ENCODE data around the gene FBXL3.
"Not testable (repeated sequence)": the region's sequence is repeated elsewhere in the genome, so short reads cannot be mapped to it uniquely, and the experiment has no call there.

Gene FBXL3

DNA sequence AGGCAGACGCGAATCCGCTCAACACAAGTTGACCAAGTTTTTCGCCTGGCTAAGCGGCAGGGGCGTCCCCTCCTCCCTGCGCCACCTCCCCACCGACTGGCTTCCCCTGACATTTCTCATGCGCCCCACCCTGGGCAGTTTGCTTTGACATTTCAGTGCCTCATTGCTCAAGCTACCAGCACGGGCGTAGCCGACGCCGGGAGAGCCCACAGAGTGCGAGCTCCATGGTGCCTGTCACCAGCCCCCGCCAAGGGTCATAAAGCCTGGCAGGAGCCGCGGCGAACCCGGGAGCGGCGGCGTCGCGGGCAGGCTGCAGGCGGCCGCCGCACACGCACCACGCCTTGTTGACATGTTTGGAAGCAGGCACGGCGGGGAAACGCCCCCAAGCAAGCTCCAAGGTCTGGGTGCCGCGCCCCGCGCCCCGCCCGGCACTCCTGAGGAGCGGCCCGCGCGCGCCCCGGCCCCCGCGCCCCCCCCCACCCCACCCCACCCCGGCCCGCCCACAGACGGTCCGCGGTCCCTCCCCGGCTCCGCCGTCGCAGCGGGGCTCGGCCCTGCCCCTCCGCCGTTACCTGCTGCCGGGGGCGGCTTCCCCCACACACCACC is 601 bp downstream of the FBXL3 start:
- peak; percentile 70 for DNase-seq

DNA sequence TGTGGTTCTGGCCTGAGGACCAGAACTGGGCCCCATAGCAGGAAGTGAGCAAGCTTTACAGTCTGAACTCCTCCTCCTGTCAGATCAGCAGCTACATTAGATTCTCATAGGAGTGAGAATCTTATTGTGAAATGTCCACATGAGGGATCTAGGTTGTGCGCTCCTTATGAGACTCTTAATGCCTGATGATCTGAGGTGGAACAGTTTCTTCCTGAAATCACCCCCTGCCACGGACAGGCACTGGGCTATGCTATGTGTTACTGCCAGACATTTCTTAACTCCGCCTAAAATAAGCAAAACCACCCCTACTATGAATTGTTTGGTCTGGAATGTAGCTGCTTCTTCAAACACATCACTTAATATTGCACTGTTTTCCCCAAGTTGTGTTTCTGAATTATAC is 4.6 kb downstream of the FBXL3 start:
- no peak for DNase-seq

DNA sequence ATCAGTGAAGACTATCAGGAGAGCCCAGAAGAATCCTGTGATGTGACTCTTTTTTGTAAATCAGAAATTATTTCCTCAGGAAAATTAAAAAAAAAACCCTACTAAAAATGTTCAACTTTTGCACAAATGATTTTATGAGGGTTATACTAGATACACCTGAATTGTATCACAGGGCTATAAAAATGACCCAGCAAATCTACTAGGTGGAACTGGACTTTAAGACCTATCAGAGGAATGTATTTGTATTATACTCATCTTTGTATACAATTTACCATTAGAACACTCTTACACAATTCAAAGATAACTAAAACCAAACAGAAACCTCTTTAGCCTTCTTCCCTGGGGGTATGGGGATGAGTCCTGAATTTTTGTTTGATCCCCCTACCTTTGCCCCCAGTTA is 7.2 kb downstream of the FBXL3 start:
- no peak for DNase-seq

DNA sequence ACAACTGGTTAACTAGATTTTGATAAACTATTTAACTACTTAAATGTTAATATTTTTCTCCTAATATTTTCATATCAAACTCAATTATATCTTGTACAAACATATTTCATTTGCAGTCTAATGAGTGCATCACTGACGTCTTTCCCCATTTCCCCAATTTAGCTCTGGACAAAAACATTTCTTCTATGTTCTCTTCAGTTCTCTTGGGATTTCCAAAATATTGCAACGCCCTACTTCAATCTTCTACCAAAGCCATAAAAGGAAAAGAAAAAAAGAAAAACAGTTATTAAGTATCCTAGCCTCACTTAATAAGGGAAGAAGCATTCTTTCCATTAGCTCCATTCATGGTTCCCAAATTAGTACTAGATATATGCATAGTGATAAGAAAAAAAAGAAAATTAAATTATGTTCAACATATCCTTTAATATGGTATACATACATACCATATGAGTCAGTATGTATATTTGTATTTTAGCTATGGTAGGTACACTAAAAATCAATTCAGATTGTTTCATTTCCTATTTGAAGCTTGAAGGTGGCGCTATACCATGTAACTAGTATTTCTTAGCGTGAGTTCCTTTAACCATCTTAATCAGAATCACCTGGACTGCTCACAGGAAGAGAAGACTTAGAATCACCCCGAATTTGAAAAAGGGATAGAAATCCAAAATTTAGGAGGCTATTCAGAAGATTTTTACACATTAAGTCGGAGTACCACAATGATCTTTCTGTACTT is 9.9 kb downstream of the FBXL3 start:
- no peak for DNase-seq

DNA sequence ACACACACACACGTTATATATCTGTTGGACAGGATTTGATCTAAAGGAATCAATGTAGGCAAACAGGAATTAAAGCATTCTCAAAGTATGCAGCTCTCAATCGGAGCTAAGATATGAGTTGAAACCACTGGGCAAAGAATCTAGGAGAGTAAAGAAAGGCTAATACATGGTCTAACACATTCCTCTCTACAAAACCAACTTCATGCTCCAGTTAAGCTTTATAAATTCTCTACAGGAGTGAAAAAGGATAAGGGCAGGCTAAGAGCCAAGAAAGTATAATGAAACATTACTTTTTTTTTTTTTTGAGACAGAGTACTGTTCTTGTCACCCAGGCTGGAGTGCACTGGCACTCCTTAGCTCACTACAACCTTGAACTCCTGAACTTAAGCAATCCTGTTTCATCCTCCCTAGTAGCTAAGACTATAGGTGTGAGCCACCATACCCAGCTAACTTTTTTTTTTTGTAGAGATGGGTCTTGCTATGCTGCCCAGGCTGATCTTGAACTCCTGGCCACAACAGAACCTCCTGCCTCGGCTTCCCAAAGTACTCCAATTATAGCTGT is 10.6 kb downstream of the FBXL3 start:
- DNase-seq: no peak

DNA sequence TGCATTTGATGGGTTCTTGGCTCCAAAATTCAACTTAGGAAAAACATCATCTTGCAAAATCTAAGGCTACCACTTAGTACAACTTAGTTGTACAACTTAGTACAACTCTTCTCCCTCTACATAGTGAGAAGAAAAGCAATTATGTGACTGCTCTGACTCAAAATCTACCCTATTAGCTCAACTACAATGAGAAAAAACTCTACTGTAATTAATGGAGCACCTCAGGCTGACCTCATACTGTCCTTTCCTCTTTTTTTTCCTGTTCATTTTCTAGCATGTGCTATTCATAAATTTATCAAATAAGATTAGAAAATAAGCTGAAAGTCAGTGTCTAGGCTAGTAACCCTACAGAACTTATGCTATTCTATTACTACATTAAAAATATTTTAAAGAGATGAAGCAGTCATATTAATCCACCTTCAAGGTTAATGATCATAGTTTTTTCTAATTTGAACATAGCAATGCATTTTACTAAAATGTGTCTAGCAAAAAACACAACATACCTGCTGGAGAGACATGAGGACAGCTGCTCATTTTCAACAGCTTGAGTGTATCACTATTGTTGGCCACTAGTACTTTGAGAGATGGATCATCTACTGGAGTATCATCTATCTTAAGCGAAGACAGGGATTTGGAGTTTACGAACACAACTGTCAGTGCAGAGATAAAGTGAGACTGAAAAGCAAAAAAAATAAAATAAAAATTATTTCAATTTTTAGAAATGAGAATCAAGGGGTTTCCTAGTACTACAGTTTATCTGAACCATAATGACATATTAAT is 11.9 kb downstream of the FBXL3 start:
- no peak for DNase-seq

DNA sequence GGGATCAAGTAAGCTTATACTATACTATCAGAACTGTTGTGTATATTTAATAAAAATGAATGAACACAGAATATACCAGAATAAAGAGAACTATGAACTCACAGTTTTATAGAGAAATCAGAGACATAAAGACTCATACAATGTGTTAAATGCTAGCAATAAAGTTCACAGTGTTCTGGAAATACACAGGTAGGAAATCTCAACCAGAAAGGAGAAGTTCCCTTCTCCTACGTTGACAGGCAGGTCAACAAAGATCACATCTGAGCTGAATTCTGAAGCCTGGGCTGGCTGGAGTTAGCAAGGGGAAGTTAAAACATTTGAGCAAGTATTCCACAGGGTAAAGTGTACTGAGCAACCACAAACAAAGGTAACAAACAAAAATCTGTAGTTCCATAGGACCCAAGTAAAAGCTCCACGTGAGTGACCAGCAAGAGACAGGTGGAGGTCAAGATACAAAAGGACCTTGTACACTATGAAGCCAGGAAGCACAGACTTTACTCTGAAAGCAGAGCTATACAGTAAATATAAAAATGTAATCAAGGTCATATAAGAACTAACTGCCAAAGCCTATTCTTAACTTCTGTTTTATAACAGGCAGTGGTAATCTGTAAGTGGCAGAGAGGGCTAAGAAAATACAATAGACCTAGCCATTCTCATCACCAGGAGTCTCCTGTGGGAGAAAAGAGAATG is 13.0 kb downstream of the FBXL3 start:
- DNase-seq: no peak

DNA sequence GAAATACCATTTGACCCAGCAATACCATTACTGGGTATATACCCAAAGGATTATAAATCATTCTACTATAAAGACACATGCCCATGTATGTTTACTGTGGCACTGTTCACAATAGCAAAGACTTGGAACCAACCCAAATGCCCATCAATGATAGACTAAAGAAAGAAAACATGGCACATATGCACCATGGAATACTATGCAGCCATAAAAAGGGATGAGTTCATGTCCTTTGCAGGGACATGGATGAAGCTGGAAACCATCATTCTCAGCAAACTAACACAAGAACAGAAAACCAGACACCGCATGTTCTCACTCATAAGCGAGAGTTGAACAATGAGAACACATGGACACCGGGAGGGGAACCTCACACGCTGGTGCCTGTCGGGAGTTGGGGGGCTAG is 17.2 kb downstream of the FBXL3 start:
- DNase-seq: not testable (repeated sequence)

DNA sequence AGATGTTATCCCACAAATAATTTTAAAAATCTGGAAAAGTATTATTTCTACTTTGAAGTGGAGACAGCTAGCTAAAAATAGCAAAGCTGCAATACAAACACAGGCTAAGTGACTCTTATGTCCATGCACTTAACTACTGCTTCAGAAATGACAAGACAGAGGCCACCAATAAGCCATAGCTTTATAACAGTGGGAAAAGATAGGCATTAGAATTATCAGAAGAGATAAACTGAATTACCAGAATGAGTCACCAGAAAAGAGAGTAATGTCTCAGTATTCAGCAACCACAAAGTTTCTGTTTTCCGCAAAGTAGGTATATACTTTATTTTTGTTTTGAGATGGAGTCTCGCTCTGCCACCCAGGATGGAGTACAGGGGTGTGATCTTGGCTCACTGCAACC is 17.9 kb downstream of the FBXL3 start:
- no peak for DNase-seq

DNA sequence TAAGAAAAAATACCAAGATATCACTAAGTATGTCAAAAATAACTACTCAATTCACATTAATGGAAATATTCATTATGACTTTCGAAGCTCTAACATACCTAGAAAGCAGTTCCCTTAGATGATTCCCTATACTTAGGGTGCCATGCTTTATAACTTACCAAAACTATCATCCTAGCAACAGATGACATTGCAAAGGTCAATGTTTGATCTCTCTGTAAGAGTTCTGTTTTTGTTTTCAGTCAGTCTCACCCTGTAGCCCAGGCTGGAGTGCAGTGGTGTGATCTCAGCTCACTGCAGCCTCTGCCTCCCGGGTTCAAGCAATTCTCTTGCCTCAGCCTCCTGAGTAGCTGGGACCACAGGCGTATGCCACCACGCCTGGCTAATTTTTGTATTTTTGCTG is 18.6 kb downstream of the FBXL3 start:
- DNase-seq: not testable (repeated sequence)

DNA sequence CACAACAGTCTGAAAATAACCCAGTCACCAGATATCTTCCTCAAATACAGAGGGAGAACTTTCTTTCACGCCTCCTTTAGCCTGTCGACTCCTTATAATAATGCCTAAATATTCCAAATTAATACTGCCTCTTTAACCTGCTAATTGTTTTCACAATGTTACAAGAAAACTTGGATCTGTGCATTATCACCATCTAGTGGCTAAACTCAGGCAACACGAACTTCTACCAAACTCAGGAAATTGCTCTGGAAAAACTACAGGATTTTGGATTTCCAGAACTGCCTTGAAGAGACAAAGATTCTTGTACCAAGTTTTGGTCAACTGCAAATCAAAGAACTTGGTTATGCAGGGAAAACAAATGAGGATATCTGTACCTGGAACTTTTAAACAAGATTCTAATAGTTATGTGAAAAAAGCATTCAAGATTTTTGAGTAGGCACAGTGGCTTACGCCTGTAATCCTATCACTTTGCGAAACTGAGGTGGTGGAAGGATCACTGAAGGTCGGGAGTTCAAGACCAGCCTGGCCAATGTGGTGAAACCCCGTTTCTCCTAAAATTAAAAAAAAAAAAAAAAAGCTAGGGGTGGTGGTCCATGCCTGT is 24.3 kb downstream of the FBXL3 start:
- DNase-seq: no peak

DNA sequence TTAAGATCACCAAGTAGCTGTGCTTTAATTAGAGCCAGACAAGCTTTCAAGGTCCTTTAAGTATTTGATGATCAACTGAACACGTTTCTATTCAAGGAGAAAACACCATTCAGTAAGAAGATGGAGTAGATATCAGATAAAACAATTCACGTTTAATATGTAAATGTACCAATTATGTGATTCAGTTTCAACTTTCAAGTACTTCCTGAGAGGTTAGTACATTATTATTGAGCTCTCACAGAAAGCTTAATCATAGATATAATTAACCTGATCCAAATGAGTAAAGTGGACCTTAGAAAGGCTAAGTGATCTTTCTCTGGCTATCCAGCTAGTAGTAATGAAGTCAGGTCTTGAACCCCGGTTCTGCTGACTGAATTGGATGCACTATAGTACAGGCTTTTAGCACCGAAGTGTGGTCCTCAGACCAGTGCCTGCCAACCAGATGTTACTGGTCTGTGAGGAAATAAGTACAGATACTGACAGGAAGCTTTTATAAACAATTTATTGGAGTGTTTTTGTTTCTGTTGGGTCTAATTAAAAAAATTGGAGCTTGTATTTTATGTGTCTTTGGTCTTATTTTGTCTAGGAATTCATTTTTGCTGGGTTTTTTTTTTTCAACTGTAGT is 24.9 kb downstream of the FBXL3 start:
- DNase-seq: no peak

DNA sequence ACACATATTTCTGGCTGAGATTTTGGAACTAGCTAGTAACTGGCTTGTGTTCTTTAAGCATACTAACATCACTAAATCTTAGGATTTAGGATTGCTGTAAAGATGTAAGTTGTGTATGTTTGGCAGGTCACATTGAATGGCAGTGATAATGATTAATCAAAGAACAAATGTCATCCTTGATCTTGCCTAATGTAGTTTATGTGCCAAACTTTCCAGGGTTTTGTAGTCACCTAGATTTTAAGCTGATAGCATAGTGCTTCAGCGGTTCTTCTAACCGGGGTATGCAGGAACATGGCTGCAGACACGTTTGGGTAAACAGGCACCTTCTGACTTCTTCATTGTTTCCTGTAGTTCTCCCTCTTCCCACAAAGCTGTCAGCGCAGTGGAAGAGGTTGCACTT is 25.4 kb downstream of the FBXL3 start:
- DNase-seq: no peak

DNA sequence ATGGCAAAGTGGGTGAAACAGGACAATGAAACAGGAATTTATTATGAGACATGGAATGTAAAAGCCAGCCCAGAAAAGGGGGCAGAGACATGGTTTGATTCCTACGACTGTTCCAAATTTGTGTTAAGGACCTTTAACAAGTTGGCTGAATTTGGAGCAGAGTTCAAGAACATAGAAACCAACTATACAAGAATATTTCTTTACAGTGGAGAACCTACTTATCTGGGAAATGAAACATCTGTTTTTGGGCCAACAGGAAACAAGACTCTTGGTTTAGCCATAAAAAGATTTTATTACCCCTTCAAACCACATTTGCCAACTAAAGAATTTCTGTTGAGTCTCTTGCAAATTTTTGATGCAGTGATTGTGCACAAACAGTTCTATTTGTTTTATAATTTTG is 26.5 kb downstream of the FBXL3 start:
- DNase-seq: no peak

DNA sequence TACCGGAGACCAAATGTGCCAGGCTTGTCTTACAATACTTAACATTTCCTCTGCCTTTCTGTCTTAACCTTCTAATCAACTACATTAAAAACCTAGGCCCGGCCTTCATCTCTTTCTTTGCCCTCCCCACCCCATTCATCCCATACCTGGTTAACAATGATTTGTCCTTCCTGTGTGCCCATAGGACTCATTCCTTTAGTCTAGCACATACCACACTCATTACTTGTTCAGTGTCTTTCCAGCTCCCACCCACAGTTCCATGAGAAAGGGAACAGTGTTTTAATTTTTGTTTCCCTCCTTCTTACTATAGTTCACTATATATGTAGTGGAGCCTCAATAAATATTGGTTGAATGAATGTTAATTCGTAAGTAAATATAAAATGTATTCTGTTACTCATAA is 32.7 kb downstream of the FBXL3 start:
- no peak for DNase-seq

DNA sequence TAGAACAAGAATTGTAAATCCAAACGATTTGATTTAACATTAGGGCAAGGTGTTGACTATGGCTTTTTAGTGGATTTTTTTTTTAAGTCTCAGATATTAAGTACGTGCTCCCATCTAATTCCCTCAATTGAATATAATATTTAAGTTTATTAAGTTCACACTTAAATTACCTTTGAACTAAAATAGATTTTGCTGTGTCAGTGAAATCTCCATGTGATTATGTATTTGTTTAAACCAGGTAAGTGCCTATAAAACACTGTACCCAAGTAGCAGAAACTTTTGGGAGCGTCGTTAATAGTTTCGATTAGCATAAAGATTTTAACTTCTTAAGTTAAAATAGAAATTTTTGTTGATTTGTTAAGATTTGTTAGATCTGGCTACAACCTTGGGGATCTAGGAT is 33.5 kb downstream of the FBXL3 start:
- DNase-seq: no peak

DNA sequence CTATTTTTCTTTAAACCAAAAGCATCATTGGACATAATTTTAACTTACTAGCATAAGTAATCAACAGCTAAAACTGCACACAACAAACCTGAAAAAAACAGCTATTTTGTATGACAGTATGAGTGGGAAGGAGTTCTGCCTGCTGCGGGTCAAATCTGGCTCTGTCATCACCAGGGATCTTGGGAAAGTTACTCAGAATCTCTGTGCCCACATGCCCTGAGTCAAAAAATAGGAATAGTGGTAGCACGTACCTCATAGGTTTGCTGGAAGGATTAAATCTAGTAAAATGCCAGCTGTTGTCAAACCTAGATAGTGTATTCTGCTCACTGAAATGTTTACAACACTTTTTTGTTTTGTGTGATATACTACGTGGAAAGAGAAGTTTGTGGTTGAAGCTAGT is 33.9 kb downstream of the FBXL3 start:
- no peak for DNase-seq

DNA sequence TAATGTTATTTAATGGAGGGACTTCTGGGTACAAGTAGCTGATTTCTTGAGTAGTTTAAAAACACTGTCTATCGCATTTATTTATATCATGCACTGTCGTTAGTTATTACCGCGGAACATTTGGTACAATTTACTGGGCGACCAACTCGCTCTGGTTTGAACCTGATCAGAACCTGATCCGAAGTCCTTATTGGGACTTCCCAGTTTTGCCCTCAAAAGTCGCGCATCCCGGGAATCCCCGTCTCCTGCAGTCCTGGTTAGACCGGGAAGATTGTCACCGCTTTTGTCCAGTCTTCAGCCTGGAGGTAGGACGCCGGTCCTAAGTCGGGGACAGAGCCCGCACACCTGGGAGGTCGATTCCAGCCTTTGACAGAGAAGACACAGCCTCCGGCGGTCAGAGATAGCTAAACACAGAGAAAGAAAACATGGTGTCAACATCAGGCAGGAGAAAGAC is 34.4 kb downstream of the FBXL3 start:
- DNase-seq: no peak

DNA sequence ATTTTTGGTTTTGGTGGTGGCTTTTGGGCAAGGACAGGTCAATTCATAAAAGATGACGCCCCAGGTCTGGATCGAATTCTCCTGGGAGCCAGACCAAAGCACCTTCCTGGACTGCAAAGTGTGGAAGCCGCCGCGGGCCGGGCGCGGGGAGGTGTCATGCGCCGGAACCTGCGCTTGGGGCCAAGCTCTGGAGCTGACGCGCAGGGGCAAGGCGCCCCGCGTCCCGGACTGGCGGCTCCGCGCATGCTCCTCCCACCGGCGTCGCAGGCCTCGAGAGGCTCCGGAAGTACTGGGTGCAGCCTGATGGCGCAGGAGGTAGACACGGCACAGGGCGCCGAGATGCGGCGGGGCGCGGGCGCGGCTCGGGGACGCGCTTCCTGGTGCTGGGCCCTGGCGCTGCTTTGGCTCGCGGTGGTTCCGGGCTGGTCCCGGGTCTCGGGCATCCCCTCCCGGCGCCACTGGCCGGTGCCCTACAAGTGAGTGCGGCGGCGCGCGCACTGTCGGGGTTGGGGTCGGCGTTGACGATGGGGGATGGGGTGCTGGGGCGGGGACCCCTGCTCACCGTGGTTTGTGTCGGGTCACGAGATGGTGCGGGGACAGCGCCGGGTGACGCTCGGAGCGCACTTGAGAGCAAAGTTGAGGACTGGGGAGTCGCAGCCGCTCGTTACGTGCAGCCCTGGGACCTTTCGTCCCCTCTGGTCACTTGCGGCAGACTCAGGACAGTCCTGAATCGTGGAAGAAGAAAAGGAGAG is 35.0 kb downstream of the FBXL3 start, which contains the start of gene CLN5:
Gene CLN5, plus strand, starts transcription at position 286 of the 752 bp plus-strand sequence. Its CDS starts 18 bp downstream, at position 304.
- peak; percentile 89 for DNase-seq

DNA sequence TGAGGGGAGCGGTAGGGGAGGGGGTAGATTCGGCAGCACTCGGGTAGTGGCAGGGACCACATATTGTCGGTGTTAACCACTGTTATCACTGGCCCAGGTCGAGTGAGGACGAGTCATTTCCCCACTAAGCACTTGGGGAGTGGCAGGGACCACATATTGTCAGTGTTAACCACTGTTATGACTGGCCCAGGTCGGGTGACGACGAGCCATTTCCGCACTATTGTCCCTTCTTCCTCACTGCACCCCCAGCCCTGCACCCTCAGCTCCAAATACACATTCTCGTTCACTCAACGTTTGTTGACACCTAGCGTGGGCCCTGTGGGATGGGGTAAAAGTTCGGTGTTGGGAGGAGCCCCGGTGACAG is 35.5 kb downstream of the FBXL3 start:
- DNase-seq: peak; percentile 69

DNA sequence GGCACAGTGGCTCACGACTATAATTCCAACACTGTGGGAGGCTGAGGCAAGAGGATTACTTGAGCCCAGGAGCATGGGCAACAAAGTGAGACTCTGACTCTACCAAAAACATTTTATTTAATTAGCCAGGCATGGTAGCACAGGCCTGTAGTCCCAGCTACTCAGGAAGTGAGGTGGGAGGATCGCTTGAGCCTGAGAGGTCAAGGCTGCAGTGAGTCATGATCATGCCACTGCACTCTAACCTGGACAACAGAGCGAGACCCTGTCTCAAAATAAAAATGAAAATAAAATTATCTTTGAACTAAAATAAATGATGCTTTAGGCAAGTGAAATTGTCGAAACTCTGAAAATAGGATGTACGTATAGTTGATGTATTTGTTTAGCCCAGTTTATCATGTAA is 43.3 kb downstream of the FBXL3 start:
- DNase-seq: no peak
